K562 (cell line): ENCODE data around the gene RTF1. TPM values are rescaled to one million over a fixed set of nuclear protein-coding genes. Genes with fewer than 3 reads are reported as not detected.

ENCODE experiments used
- ARID4B ChIP-seq: sonication (generic); formaldehyde crosslinking; IDR thresholded peaks from 2 replicates; pipeline ENCODE4 v1.8.0; 2022; ENCODE audit warnings: mild to moderate bottlenecking, missing genetic modification reagents
- E2F6 ChIP-seq, 2 experiments: IDR thresholded peaks; 2 replicates each; pipeline ENCODE4 v1.6.1; 2011; ENCODE audit warnings: borderline replicate concordance in 1 of 2, control low read depth in 1 of 2, low read depth in 1 of 2, low read length in 1 of 2, mild to moderate bottlenecking in 1 of 2, mixed read lengths in 1 of 2, moderate library complexity in 1 of 2; ENCODE audit not compliant: insufficient read depth in 1 of 2, insufficient read length in 1 of 2, poor library complexity in 1 of 2, severe bottlenecking in 1 of 2; ENCODE audit errors: extremely low read depth in 1 of 2
- E2F8 ChIP-seq: fragments of 450-650 bp; IDR thresholded peaks from 2 replicates; pipeline ENCODE4 v1.7.1; 2018; ENCODE audit warnings: mild to moderate bottlenecking, low read depth; ENCODE audit not compliant: partially characterized antibody
- EGR1 ChIP-seq: fragments of 450-650 bp; conservative IDR thresholded peaks from 2 replicates; pipeline ENCODE4 v1.6.1; 2017; ENCODE audit warnings: mild to moderate bottlenecking
- EP400 ChIP-seq: fragments of 450-650 bp; IDR thresholded peaks from 2 replicates; pipeline ENCODE4 v1.6.1; 2017; ENCODE audit warnings: antibody characterized with exemption, mild to moderate bottlenecking, moderate library complexity
- GATA2 ChIP-seq: sonication (generic); formaldehyde crosslinking; IDR thresholded peaks from 2 replicates; pipeline ENCODE4 v1.4.0; 2020; ENCODE audit warnings: mild to moderate bottlenecking, missing genetic modification reagents
- MXD1 ChIP-seq: fragments of 250-450 bp; sonication (Bioruptor Pico); IDR thresholded peaks from 2 replicates; pipeline ENCODE4 v1.8.0; 2021; ENCODE audit warnings: borderline replicate concordance, mild to moderate bottlenecking, moderate library complexity; ENCODE audit not compliant: poor library complexity, severe bottlenecking
- SAP30 ChIP-seq: fragments of 200-600 bp; sonication (generic); IDR thresholded peaks from 2 replicates; pipeline ENCODE4 v1.6.1; 2012; ENCODE audit warnings: borderline replicate concordance, low read depth, mild to moderate bottlenecking, moderate library complexity, low read length, control low read depth, inconsistent platforms; ENCODE audit not compliant: insufficient read depth, poor library complexity, severe bottlenecking
- SREBF2 ChIP-seq: sonication (generic); formaldehyde crosslinking; IDR thresholded peaks from 2 replicates; pipeline ENCODE4 v1.4.0; 2020; ENCODE audit warnings: mild to moderate bottlenecking, missing genetic modification reagents
- THRAP3 ChIP-seq: fragments of 450-650 bp; IDR thresholded peaks from 2 replicates; pipeline ENCODE4 v1.6.1; 2016; ENCODE audit warnings: mild to moderate bottlenecking, inconsistent platforms, borderline replicate concordance
- ZNF766 ChIP-seq: fragments of 200-800 bp; sonication (Bioruptor generic); conservative IDR thresholded peaks from 2 replicates; pipeline ENCODE4 v1.6.1; 2016; ENCODE audit warnings: missing genetic modification characterization, missing compliant biosample characterization
- polyA plus RNA-seq, 8 experiments: library from polyadenylated mRNA; depleted of rRNA in 4 of 8; stranded (reverse) in 5 of 8; unstranded in 3 of 8; fragments of >200 nt; fragmentation: Nextera tagmentation in 2 of 8; fragmentation: Illumina TruSeq in 1 of 8; extraction: Ambion mirVana in 2 of 8; extraction: Trizol in 1 of 8; gene quantifications; 2 replicates each; pipeline versions ENCODE4 v1.2.1 to v1.2.3, GENCODE V29; 2011 to 2014; ENCODE audit warnings: inconsistent platforms in 1 of 8, missing spikeins in 1 of 8
- total RNA-seq, 7 experiments: library from RNA; depleted of rRNA in 6 of 7; stranded (reverse); fragments of >200 nt in 6 of 7; fragmentation: Illumina TruSeq in 2 of 7; extraction: Trizol in 2 of 7; gene quantifications; 2 replicates each; pipeline versions ENCODE4 v1.2.1 to v1.2.3, GENCODE V29; 2011 to 2021; ENCODE audit warnings: low replicate concordance in 1 of 7
- TF ChIP-seq, protein P1 (sequence below): fragments of 200-800 bp; sonication (Bioruptor generic); IDR thresholded peaks from 2 replicates; pipeline ENCODE4 v1.6.1; 2017; ENCODE audit warnings: missing genetic modification characterization, missing compliant biosample characterization

RTF1 gene
- total and polyA plus RNA-seq, 9 of the 15 experiments (the other 6 are each of a cell fraction or from before 2014, with no cell fraction given) = 7.6 to 69.5 (median 31.5) TPM

- no peak for TF ChIP-seq ZNF766 (CRISPR knock-in tag)
- TF ChIP-seq SAP30 = no peak
- no peak for TF ChIP-seq E2F8
- TF ChIP-seq SREBF2 (CRISPR knock-in tag) = no peak
- no peak for TF ChIP-seq EGR1
- TF ChIP-seq THRAP3 = no peak
- TF ChIP-seq, protein P1, sequence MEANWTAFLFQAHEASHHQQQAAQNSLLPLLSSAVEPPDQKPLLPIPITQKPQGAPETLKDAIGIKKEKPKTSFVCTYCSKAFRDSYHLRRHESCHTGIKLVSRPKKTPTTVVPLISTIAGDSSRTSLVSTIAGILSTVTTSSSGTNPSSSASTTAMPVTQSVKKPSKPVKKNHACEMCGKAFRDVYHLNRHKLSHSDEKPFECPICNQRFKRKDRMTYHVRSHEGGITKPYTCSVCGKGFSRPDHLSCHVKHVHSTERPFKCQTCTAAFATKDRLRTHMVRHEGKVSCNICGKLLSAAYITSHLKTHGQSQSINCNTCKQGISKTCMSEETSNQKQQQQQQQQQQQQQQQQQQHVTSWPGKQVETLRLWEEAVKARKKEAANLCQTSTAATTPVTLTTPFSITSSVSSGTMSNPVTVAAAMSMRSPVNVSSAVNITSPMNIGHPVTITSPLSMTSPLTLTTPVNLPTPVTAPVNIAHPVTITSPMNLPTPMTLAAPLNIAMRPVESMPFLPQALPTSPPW (CRISPR knock-in tag) = peak; percentile 57
- TF ChIP-seq EP400 = peak; percentile 42
- no peak; the same call in 1 of the 2 replicates for TF ChIP-seq ARID4B (CRISPR knock-in tag)
- TF ChIP-seq MXD1 (CRISPR knock-in tag) = no peak
- 0 out of 2 replicates have a peak, but pooled peaks have one; percentile 22 for TF ChIP-seq GATA2
- TF ChIP-seq E2F6 (IDR thresholded peaks at IDR 0.05; ENCODE audit: borderline replicate concordance in 1 of 2, extremely low read depth in 1 of 2, insufficient read depth in 1 of 2, insufficient read length in 1 of 2, low read depth in 1 of 2, low read length in 1 of 2, poor library complexity in 1 of 2, severe bottlenecking in 1 of 2) = peak; percentile 67 to 95
Measured at GRCh38 chr15:41495736-41496599, 79.1 kb downstream of the RTF1 start (continued).
